GM23248 (cell line): Measurements from ENCODE around the gene MFAP3L. TPM values are rescaled to one million over a fixed set of nuclear protein-coding genes. Genes with fewer than 3 reads are reported as not detected.
A peak's percentile ranks its signal among the peaks of the same experiment; 100 is the strongest.
"Not testable (repeated sequence)": the region's sequence is repeated elsewhere in the genome, so short reads cannot be mapped to it uniquely, and the experiment has no call there.

Experiments
- DNase-seq: peaks from one replicate; pipeline ENCODE4 v3.0.0-alpha.2; 2015
- H2AFZ ChIP-seq: fragments of 200-600 bp; sonication (generic); 2 replicates; pipeline ENCODE4 v1.6.1; 2016; ENCODE audit warnings: antibody characterized with exemption
- H3F3A ChIP-seq: fragments of 200-600 bp; sonication (generic); 2 replicates; pipeline ENCODE4 v1.6.1; 2016; ENCODE audit warnings: mild to moderate bottlenecking, antibody characterized with exemption, mixed run types; ENCODE audit not compliant: insufficient read depth
- H3K27ac ChIP-seq: fragments of 200-600 bp; sonication (generic); 2 replicates; pipeline ENCODE4 v1.5.1; 2016; ENCODE audit warnings: mild to moderate bottlenecking
- H3K27me3 ChIP-seq: fragments of 200-600 bp; sonication (generic); replicated peaks from 2 replicates; pipeline ENCODE4 v1.6.1; 2016; ENCODE audit warnings: mild to moderate bottlenecking; ENCODE audit not compliant: insufficient read depth
- H3K36me3 ChIP-seq: fragments of 200-600 bp; sonication (generic); 2 replicates; pipeline ENCODE4 v1.6.1; 2016; ENCODE audit warnings: low read depth, mild to moderate bottlenecking
- H3K4me1 ChIP-seq: fragments of 200-600 bp; sonication (generic); 2 replicates; pipeline ENCODE4 v1.6.1; 2016; ENCODE audit warnings: mild to moderate bottlenecking; ENCODE audit not compliant: insufficient read depth
- H3K4me2 ChIP-seq: fragments of 200-600 bp; sonication (generic); one replicate; pipeline ENCODE4 v1.6.1; 2016; ENCODE audit warnings: mild to moderate bottlenecking; ENCODE audit not compliant: unreplicated experiment
- H3K4me3 ChIP-seq: fragments of 200-600 bp; sonication (generic); 2 replicates; pipeline ENCODE4 v1.5.1; 2016; ENCODE audit warnings: mild to moderate bottlenecking
- H3K79me2 ChIP-seq: fragments of 200-600 bp; sonication (generic); 2 replicates; pipeline ENCODE4 v1.6.1; 2016; ENCODE audit warnings: mild to moderate bottlenecking; ENCODE audit not compliant: insufficient read depth
- H3K9ac ChIP-seq: fragments of 200-600 bp; sonication (generic); 2 replicates; pipeline ENCODE4 v1.6.1; 2016; ENCODE audit warnings: mild to moderate bottlenecking
- H3K9me2 ChIP-seq: fragments of 200-600 bp; sonication (generic); 2 replicates; pipeline ENCODE4 v1.6.1; 2016; ENCODE audit warnings: mixed run types, mild to moderate bottlenecking, moderate library complexity; ENCODE audit not compliant: insufficient read depth
- H3K9me3 ChIP-seq: fragments of 200-600 bp; sonication (generic); one replicate; pipeline ENCODE4 v1.6.1; 2017; ENCODE audit warnings: low read depth
- H4K20me1 ChIP-seq: fragments of 200-600 bp; sonication (generic); 2 replicates; pipeline ENCODE4 v1.6.0; 2016; ENCODE audit not compliant: insufficient read depth
- EZH2 ChIP-seq: fragments of 200-600 bp; sonication (generic); IDR thresholded peaks from 2 replicates; pipeline ENCODE4 v1.6.1; 2018; ENCODE audit warnings: antibody characterized with exemption, mild to moderate bottlenecking; ENCODE audit not compliant: insufficient read depth, poor library complexity, severe bottlenecking
- EZH2phosphoT487 ChIP-seq: fragments of 200-600 bp; sonication (generic); IDR thresholded peaks from 2 replicates; pipeline ENCODE4 v1.6.1; 2018; ENCODE audit warnings: antibody characterized with exemption, moderate library complexity, mild to moderate bottlenecking, low read depth; ENCODE audit not compliant: insufficient read depth
- WGBS, 2 experiments: methylation state at CpG; one replicate each; pipeline ENCODE4 v1.1.6; 2015 to 2017; ENCODE audit warnings: low lambda C conversion rate in 2 of 2, low coverage in 1 of 2; ENCODE audit errors: missing lambda C conversion rate in 2 of 2; 5-methylcytosine and 5-hydroxymethylcytosine counted together
- in situ Hi-C: fragments of 300-500 bp; cut with MboI; formaldehyde crosslinking; loops from 2 replicates; pipeline ENCODE4 v1.15.0; 2020
- polyA plus RNA-seq: library from polyadenylated mRNA; unstranded; fragments of >200 nt; fragmentation: Nextera tagmentation; extraction: Ambion mirVana; gene quantifications from 2 replicates; pipeline ENCODE4 v1.2.1, GENCODE V29; 2016
- total RNA-seq: library from RNA; depleted of rRNA; stranded (reverse); fragments of >200 nt; shearing (Covaris generic); gene quantifications from 2 replicates; pipeline ENCODE4 v1.2.3, GENCODE V29; 2014

MFAP3L gene
- total and polyA plus RNA-seq, 2 experiments from 2014 or later: 6.4 to 20.8 TPM

GRCh38 chr4:170047771-170048354, 21.7 kb upstream of the MFAP3L start:
- TF ChIP-seq EZH2phosphoT487 (no peak), EZH2 (no peak)
- Histone ChIP-seq H3K9me3 (no peaks in the 10 kb centered on the region), H3K4me1 (no peaks in the 10 kb centered on the region), H3K27ac (no peak overlapping the region), H3F3A (no peaks in the 10 kb centered on the region), H3K4me2 (no peak overlapping the region), H3K4me3 (no peak overlapping the region), H3K27me3 (0 out of 2 replicates have a peak, but pooled peaks cover 11% of the 10 kb centered on the region), H2AFZ (no peak overlapping the region), H4K20me1 (no peaks in the 10 kb centered on the region), H3K36me3 (no peaks in the 10 kb centered on the region), H3K79me2 (no peaks in the 10 kb centered on the region), H3K9ac (no peak overlapping the region), H3K9me2 (no peaks in the 10 kb centered on the region)
- WGBS, 2 experiments: 12 to 13% methylated on average over 4 of the region's 4 CpGs
- peak; percentile 71 for DNase-seq
- in situ Hi-C loops: loop anchor here (25.0 kb wide), 1 partner anchor 436 kb away; the partner anchor contains the start of genes CLCN3 and NEK1

DNA sequence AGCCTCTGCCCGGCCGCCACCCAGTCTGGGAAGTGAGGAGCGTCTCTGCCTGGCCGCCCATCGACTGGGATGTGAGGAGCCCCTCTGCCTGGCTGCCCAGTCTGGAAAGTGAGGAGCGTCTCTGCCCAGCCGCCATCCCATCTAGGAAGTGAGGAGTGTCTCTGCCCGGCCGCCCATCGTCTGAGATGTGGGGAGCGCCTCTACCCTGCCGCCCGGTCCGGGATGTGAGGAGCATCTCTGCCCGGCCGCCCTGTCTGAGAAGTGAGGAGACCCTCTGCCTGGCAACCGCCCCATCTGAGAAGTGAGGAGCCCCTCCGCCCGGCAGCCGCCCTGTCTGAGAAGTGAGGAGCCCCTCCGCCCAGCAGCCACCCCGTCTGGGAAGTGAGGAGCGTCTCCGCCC, 20.0 kb upstream of the MFAP3L start:
- H3K36me3 ChIP-seq, H3K4me3 ChIP-seq, H3K9ac ChIP-seq, H2AFZ ChIP-seq, H3K9me3 ChIP-seq, H3K4me2 ChIP-seq, H3K27ac ChIP-seq, DNase-seq, H3K9me2 ChIP-seq, H4K20me1 ChIP-seq, H3K79me2 ChIP-seq, H3F3A ChIP-seq, H3K4me1 ChIP-seq: not testable (repeated sequence)
- WGBS, 2 experiments: 90 to 92% methylated on average over 12 to 20 of the region's 24 CpGs
- 0 out of 2 replicates have a peak, but pooled peaks cover 11% of the 10 kb centered on the region for H3K27me3 ChIP-seq
- in situ Hi-C loops: loop anchor here (25.0 kb wide), 1 partner anchor 434 kb away; the partner anchor contains the start of genes CLCN3 and NEK1

DNA sequence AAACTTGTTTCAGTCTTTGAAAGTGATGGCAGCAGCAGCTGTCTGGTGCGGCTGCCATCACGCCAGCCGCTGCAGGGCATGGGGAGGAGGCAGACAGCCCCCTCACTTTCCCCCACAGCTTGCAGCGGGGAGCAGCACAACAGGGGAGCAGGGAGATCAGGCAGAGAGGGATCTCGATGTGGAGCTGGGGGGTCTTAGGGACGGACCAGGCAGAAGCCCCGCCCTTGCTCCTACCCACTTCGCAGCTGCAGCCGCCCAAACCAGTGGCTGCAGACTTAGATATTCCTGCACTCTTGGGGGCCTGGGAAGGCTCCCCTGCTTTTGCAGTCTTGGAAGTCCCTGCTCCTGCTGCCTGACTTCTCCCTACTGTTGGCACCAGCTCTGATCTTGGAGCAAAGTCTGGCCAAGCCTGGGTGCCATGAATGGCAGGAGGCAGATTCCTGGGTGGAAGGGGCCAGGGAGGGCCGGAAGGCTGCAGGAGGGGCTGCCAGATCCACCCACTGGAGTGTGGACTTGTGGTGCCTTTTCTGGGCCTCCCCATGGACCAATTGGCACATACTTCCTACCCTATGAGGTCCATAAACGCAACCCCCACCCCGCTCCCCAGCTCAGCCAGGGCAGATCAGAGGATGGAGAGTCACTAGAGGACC, 14.0 kb upstream of the MFAP3L start:
- Histone ChIP-seq H3K9me2 (no peaks in the 10 kb centered on the region), H3K27me3 (0 out of 2 replicates have a peak, but pooled peaks cover 9% of the 10 kb centered on the region), H3K4me1 (no peaks in the 10 kb centered on the region), H3K27ac (no peak overlapping the region), H3K4me2 (no peak overlapping the region), H3K36me3 (no peaks in the 10 kb centered on the region), H3K4me3 (no peak overlapping the region), H2AFZ (no peak overlapping the region), H3K9ac (no peak overlapping the region), H3K79me2 (no peaks in the 10 kb centered on the region), H4K20me1 (no peaks in the 10 kb centered on the region), H3F3A (no peaks in the 10 kb centered on the region), H3K9me3 (no peaks in the 10 kb centered on the region)
- no peak for DNase-seq
- in situ Hi-C loops: loop anchor here (5.0 to 25.0 kb wide), 2 partner anchors 228 to 428 kb away; partner anchors contain the start of genes CLCN3 and NEK1
- WGBS, 2 experiments: 66 to 72% methylated on average over 12 of the region's 12 CpGs
- no peak for TF ChIP-seq EZH2
- TF ChIP-seq EZH2phosphoT487: no peak

DNA sequence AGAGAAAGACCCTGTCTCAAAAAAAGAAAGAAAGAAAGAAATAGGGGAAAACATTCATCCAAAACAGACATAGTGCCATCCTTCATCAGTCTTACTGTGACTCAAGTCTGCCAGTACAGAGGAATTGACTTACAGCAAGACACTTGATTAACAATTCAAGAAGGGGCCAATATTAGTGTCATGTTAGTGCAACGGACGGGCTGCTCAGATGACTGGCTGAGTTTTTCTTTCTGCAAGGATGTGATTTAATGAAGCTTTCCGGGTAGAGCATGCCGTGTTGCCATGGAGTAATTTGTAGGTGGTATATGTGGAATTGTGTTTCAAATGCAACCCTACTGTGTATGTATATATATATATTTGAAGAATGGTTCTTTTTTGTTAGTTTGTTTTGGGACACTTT, 12.6 kb upstream of the MFAP3L start:
- no peak overlapping the region for H2AFZ ChIP-seq
- WGBS, 2 experiments: 47 to 54% methylated on average over 4 of the region's 4 CpGs
- H3K27me3 ChIP-seq: 0 out of 2 replicates have a peak, but pooled peaks cover 9% of the 10 kb centered on the region
- no peaks in the 10 kb centered on the region for H4K20me1 ChIP-seq
- no peak for TF ChIP-seq EZH2phosphoT487
- TF ChIP-seq EZH2: no peak
- H3K9me2 ChIP-seq: no peaks in the 10 kb centered on the region
- no peaks in the 10 kb centered on the region for H3K4me1 ChIP-seq
- no peaks in the 10 kb centered on the region for H3K36me3 ChIP-seq
- DNase-seq: no peak
- no peaks in the 10 kb centered on the region for H3F3A ChIP-seq
- no peak overlapping the region for H3K27ac ChIP-seq
- H3K9me3 ChIP-seq: no peaks in the 10 kb centered on the region
- H3K79me2 ChIP-seq: no peaks in the 10 kb centered on the region
- no peak overlapping the region for H3K4me3 ChIP-seq
- H3K4me2 ChIP-seq: no peak overlapping the region
- no peak overlapping the region for H3K9ac ChIP-seq
- in situ Hi-C loops: loop anchor here (25.0 kb wide), 1 partner anchor 426 kb away; the partner anchor contains the start of genes CLCN3 and NEK1
